SK-N-SH treated with all-trans-retinoic acid at 6 μM for 48 hours (cell line): ENCODE results near the gene IL22.

Source experiments
- ATAC-seq: fragments of 200-7000 bp; cut with Tn5 transposase; 3 replicates; pipeline ENCODE4 v1.9.1; 2020; ENCODE audit warnings: mild to moderate bottlenecking, moderate library complexity
- ARNTL ChIP-seq: fragments of 450-650 bp; formaldehyde crosslinking; IDR thresholded peaks from 2 replicates; pipeline ENCODE4 v1.5.0; 2020; ENCODE audit warnings: low read depth, mild to moderate bottlenecking, moderate library complexity, borderline replicate concordance
- BACH2 ChIP-seq: fragments of 250-450 bp; sonication (Bioruptor Pico); IDR thresholded peaks from 2 replicates; pipeline ENCODE4 v1.9.0; 2021; ENCODE audit warnings: mild to moderate bottlenecking, borderline replicate concordance
- CSDC2 ChIP-seq: fragments of 250-450 bp; sonication (Bioruptor Pico); IDR thresholded peaks from 2 replicates; pipeline ENCODE4 v1.5.0; 2020; ENCODE audit warnings: mild to moderate bottlenecking, moderate library complexity
- GLIS3 ChIP-seq: fragments of 250-450 bp; sonication (Bioruptor Pico); IDR thresholded peaks from 2 replicates; pipeline ENCODE4 v1.5.0; 2020; ENCODE audit warnings: mild to moderate bottlenecking, moderate library complexity
- ISL1 ChIP-seq: fragments of 250-450 bp; sonication (Bioruptor Pico); IDR thresholded peaks from 2 replicates; pipeline ENCODE4 v2.1.2; 2022; ENCODE audit warnings: mild to moderate bottlenecking, moderate library complexity
- POU6F1 ChIP-seq: fragments of 250-450 bp; sonication (Bioruptor Pico); IDR thresholded peaks from 2 replicates; pipeline ENCODE4 v1.8.0; 2021; ENCODE audit warnings: low read depth, mild to moderate bottlenecking, moderate library complexity, borderline replicate concordance
- PPARA ChIP-seq: fragments of 250-450 bp; sonication (Bioruptor Pico); IDR thresholded peaks from 2 replicates; pipeline ENCODE4 v1.5.0; 2020; ENCODE audit warnings: mild to moderate bottlenecking, borderline replicate concordance
- SNAI2 ChIP-seq: fragments of 250-450 bp; sonication (Bioruptor Pico); IDR thresholded peaks from 2 replicates; pipeline ENCODE4 v1.5.0; 2020; ENCODE audit warnings: mild to moderate bottlenecking, moderate library complexity
- TCF4 ChIP-seq: fragments of 250-450 bp; sonication (Bioruptor Pico); IDR thresholded peaks from 2 replicates; pipeline ENCODE4 v1.8.0; 2021; ENCODE audit warnings: mild to moderate bottlenecking, moderate library complexity, borderline replicate concordance
- TOX ChIP-seq: fragments of 250-450 bp; sonication (Bioruptor Pico); IDR thresholded peaks from 2 replicates; pipeline ENCODE4 v1.8.0; 2021; ENCODE audit warnings: mild to moderate bottlenecking, moderate library complexity, borderline replicate concordance
- TSHZ2 ChIP-seq: fragments of 250-450 bp; sonication (Bioruptor Pico); IDR thresholded peaks from 2 replicates; pipeline ENCODE4 v1.5.0; 2020; ENCODE audit warnings: mild to moderate bottlenecking, moderate library complexity
- ZC3H10 ChIP-seq: fragments of 250-450 bp; sonication (Bioruptor Pico); IDR thresholded peaks from 2 replicates; pipeline ENCODE4 v1.5.1; 2021; ENCODE audit warnings: mild to moderate bottlenecking, moderate library complexity
- ZFP3 ChIP-seq: fragments of 250-450 bp; sonication (Bioruptor Pico); IDR thresholded peaks from 2 replicates; pipeline ENCODE4 v1.5.0; 2020; ENCODE audit warnings: mild to moderate bottlenecking, moderate library complexity
- ZFP30 ChIP-seq: fragments of 450-650 bp; formaldehyde crosslinking; IDR thresholded peaks from 2 replicates; pipeline ENCODE4 v1.5.0; 2022; ENCODE audit warnings: mild to moderate bottlenecking, moderate library complexity
- ZNF565 ChIP-seq: fragments of 450-650 bp; formaldehyde crosslinking; conservative IDR thresholded peaks from 2 replicates; pipeline ENCODE4 v1.5.0; 2020; ENCODE audit warnings: low read depth, mild to moderate bottlenecking, moderate library complexity
- ZNF8 ChIP-seq: fragments of 450-650 bp; formaldehyde crosslinking; IDR thresholded peaks from 2 replicates; pipeline ENCODE4 v1.5.0; 2020; ENCODE audit warnings: mild to moderate bottlenecking, moderate library complexity
- TF ChIP-seq, protein P1 (sequence below): fragments of 250-450 bp; sonication (Bioruptor Pico); IDR thresholded peaks from 2 replicates; pipeline ENCODE4 v1.5.1; 2020; ENCODE audit warnings: low read depth, mild to moderate bottlenecking, moderate library complexity
- TF ChIP-seq, protein P2 (sequence below): fragments of 250-450 bp; sonication (Bioruptor Pico); IDR thresholded peaks from 2 replicates; pipeline ENCODE4 v1.5.1; 2021; ENCODE audit warnings: mild to moderate bottlenecking, moderate library complexity
- TF ChIP-seq, protein P3 (sequence below): fragments of 250-450 bp; sonication (Bioruptor Pico); IDR thresholded peaks from 2 replicates; pipeline ENCODE4 v1.8.0; 2020; ENCODE audit warnings: mild to moderate bottlenecking, moderate library complexity, borderline replicate concordance

IL22 gene

DNA sequence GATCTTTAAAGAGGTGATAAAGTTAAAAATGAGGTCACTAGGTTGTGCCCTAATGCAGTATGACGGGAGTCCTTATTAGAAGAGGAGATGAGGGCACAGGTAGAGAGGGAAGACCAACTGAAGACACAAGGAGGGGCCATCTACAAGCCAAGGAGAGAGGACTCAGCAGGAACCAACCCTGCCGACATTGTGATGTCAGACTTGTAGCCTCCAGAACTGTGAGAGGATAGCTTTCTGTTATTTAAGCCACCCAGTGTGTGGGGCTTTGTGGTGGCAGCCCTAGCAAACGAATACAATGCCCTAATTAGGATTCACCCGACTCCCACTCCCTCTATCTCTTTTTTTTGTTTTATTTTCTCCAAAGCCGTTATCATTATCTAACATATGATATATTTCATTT lies 19.9 kb downstream of the IL22 start:
- no peak for TF ChIP-seq ARNTL (CRISPR knock-in tag)
- TF ChIP-seq TSHZ2 (CRISPR knock-in tag) = no peak
- no peak for TF ChIP-seq ZNF8
- TF ChIP-seq PPARA (CRISPR knock-in tag) = no peak
- ATAC-seq = no peak

- ATAC-seq = no peak
- TF ChIP-seq ARNTL (CRISPR knock-in tag) = no peak
- TF ChIP-seq ISL1 (CRISPR knock-in tag) = no peak
- no peak for TF ChIP-seq BACH2
- TF ChIP-seq, protein P1, sequence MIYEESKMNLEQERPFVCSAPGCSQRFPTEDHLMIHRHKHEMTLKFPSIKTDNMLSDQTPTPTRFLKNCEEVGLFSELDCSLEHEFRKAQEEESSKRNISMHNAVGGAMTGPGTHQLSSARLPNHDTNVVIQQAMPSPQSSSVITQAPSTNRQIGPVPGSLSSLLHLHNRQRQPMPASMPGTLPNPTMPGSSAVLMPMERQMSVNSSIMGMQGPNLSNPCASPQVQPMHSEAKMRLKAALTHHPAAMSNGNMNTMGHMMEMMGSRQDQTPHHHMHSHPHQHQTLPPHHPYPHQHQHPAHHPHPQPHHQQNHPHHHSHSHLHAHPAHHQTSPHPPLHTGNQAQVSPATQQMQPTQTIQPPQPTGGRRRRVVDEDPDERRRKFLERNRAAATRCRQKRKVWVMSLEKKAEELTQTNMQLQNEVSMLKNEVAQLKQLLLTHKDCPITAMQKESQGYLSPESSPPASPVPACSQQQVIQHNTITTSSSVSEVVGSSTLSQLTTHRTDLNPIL (CRISPR knock-in tag) = no peak
- TF ChIP-seq GLIS3 (CRISPR knock-in tag) = no peak
- TF ChIP-seq TSHZ2 (CRISPR knock-in tag) = no peak
- TF ChIP-seq ZNF565 (CRISPR knock-in tag) = no peak
- no peak for TF ChIP-seq POU6F1 (CRISPR knock-in tag)
- TF ChIP-seq CSDC2 (CRISPR knock-in tag) = no peak
- TF ChIP-seq ZFP30 (CRISPR knock-in tag) = no peak
- TF ChIP-seq TOX (CRISPR knock-in tag) = no peak
Observed at GRCh38 chr12:68231691-68232090, 21.7 kb downstream of the IL22 start.

DNA sequence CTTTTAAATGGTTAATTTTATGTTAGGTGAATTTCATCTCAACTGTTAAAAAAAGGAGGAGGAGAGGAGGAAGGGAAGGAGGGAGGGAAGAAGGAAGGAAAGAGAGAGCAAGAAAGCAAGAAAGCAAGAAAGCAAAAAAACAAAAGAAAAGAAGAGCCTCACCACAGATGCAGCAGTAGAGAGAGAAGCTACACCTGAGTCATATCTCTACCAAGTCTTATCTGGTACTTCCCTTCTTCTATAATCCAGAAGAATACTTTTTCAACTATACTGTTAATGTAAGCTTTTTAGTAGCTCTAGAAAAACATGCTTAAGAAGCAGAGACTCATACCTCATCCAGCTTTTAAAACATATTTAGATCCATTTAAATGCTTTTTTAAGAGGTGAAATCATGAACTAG lies 22.2 kb downstream of the IL22 start:
- TF ChIP-seq ARNTL (CRISPR knock-in tag) = no peak
- ATAC-seq = no peak

DNA sequence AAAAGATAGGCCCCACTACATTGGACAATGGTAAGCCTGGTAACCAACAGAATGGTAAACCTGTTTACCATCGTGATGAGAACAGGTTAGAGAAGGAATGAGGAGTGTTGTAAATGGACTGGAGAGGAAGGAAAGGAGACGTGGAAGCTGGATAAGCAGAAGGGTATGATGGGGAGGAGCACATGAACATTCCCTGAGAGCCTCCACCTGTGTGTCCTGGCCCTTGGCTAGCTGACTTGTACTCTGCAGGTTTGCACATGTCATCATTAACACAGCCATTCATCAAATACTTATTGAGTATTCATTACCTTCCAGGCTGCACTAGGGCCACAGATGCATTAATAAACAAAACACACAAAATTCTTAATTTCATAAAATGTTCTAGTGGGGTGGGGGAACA lies 23.4 kb downstream of the IL22 start:
- no peak for TF ChIP-seq ZC3H10 (CRISPR knock-in tag)
- TF ChIP-seq, protein P2, sequence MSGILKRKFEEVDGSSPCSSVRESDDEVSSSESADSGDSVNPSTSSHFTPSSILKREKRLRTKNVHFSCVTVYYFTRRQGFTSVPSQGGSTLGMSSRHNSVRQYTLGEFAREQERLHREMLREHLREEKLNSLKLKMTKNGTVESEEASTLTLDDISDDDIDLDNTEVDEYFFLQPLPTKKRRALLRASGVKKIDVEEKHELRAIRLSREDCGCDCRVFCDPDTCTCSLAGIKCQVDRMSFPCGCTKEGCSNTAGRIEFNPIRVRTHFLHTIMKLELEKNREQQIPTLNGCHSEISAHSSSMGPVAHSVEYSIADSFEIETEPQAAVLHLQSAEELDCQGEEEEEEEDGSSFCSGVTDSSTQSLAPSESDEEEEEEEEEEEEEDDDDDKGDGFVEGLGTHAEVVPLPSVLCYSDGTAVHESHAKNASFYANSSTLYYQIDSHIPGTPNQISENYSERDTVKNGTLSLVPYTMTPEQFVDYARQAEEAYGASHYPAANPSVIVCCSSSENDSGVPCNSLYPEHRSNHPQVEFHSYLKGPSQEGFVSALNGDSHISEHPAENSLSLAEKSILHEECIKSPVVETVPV (CRISPR knock-in tag) = no peak
- TF ChIP-seq, protein P3, sequence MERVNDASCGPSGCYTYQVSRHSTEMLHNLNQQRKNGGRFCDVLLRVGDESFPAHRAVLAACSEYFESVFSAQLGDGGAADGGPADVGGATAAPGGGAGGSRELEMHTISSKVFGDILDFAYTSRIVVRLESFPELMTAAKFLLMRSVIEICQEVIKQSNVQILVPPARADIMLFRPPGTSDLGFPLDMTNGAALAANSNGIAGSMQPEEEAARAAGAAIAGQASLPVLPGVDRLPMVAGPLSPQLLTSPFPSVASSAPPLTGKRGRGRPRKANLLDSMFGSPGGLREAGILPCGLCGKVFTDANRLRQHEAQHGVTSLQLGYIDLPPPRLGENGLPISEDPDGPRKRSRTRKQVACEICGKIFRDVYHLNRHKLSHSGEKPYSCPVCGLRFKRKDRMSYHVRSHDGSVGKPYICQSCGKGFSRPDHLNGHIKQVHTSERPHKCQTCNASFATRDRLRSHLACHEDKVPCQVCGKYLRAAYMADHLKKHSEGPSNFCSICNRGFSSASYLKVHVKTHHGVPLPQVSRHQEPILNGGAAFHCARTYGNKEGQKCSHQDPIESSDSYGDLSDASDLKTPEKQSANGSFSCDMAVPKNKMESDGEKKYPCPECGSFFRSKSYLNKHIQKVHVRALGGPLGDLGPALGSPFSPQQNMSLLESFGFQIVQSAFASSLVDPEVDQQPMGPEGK (CRISPR knock-in tag) = no peak
- no peak for TF ChIP-seq ARNTL (CRISPR knock-in tag)
- no peak for TF ChIP-seq GLIS3 (CRISPR knock-in tag)
- TF ChIP-seq PPARA (CRISPR knock-in tag) = no peak
- TF ChIP-seq ZNF565 (CRISPR knock-in tag) = no peak
- no peak for TF ChIP-seq SNAI2 (CRISPR knock-in tag)
- TF ChIP-seq CSDC2 (CRISPR knock-in tag) = no peak
- no peak for TF ChIP-seq TCF4 (CRISPR knock-in tag)
- no peak for TF ChIP-seq TOX (CRISPR knock-in tag)
- no peak for TF ChIP-seq ISL1 (CRISPR knock-in tag)
- TF ChIP-seq ZFP3 (CRISPR knock-in tag) = no peak
- TF ChIP-seq TSHZ2 (CRISPR knock-in tag) = no peak
- TF ChIP-seq, all 23 proteins: peak for 0
- no peak for ATAC-seq
